ENCODE results near the gene CCDC106. TPM values are rescaled to one million over a fixed set of nuclear protein-coding genes. Genes with fewer than 3 reads are reported as not detected.

Gene CCDC106
- total RNA-seq, 1 experiment from 2014 or later = 3.7 TPM

DNA sequence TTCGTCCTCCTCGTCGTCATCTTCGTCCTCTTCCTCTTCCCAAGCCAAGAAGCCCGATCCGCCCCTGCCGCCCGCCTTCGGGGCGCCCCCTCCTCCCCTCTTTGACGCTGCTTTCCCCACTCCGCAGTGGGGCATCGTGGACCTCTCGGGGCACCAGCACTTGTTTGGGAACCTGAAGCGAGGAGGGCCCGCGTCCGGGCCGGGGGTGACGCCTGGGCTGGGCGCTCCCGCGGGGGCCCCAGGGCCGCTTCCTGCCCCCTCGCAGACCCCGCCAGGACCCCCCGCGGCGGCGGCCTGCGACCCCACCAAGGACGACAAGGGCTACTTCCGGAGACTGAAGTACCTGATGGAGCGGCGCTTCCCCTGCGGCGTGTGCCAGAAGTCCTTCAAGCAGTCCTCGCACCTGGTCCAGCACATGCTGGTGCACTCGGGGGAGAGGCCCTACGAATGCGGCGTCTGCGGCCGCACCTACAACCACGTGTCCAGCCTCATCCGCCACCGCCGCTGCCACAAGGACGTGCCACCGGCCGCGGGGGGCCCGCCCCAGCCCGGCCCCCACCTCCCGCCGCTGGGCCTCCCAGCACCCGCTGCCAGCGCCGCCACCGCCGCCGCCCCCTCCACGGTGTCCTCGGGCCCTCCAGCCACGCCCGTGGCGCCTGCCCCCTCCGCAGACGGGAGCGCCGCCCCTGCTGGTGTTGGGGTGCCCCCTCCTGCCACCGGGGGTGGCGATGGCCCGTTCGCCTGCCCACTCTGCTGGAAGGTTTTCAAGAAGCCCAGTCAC is 33.9 kb upstream of the CCDC106 start:
- DNase-seq (ENCODE audit: low read depth) = no peak

DNA sequence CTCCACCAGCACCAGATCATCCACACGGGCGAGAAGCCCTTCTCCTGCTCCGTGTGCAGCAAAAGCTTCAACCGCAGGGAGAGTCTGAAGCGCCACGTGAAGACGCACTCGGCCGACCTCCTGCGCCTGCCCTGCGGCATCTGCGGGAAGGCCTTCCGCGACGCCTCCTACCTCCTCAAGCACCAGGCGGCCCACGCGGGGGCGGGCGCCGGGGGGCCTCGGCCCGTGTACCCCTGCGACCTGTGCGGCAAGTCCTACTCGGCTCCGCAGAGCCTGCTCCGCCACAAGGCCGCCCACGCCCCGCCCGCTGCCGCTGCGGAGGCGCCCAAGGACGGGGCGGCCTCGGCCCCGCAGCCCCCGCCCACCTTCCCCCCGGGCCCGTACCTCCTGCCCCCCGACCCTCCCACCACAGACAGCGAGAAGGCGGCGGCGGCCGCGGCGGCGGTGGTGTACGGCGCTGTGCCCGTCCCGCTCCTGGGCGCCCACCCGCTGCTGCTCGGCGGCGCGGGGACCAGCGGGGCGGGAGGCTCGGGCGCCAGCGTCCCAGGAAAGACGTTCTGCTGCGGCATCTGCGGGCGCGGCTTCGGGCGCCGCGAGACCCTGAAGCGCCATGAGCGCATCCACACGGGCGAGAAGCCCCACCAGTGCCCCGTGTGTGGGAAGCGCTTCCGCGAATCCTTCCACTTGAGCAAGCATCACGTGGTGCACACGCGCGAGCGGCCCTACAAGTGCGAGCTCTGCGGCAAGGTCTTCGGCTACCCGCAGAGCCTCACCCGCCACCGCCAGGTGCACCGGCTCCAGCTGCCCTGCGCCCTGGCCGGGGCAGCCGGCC is 33.1 kb upstream of the CCDC106 start:
- no peak for DNase-seq (ENCODE audit: low read depth)

DNA sequence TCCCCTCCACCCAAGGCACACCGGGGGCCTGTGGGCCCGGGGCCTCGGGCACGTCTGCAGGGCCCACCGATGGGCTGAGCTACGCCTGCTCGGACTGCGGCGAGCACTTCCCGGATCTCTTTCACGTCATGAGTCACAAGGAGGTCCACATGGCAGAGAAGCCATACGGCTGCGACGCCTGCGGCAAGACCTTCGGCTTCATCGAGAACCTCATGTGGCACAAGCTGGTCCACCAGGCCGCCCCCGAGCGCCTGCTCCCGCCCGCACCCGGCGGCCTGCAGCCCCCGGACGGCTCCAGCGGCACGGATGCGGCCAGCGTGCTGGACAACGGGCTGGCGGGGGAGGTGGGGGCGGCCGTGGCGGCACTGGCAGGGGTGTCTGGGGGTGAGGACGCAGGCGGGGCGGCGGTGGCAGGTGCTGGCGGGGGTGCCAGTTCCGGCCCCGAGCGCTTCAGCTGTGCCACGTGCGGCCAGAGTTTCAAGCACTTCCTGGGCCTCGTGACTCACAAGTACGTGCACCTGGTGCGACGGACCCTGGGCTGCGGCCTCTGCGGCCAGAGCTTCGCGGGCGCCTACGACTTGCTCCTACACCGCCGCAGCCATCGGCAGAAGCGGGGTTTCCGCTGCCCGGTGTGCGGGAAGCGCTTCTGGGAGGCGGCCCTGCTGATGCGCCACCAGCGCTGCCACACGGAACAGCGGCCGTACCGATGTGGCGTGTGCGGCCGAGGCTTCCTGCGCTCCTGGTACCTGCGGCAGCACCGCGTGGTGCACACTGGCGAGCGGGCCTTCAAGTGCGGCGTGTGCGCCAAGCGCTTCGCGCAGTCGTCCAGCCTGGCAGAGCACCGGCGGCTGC is 32.2 kb upstream of the CCDC106 start:
- no peak for DNase-seq (ENCODE audit: low read depth)

DNA sequence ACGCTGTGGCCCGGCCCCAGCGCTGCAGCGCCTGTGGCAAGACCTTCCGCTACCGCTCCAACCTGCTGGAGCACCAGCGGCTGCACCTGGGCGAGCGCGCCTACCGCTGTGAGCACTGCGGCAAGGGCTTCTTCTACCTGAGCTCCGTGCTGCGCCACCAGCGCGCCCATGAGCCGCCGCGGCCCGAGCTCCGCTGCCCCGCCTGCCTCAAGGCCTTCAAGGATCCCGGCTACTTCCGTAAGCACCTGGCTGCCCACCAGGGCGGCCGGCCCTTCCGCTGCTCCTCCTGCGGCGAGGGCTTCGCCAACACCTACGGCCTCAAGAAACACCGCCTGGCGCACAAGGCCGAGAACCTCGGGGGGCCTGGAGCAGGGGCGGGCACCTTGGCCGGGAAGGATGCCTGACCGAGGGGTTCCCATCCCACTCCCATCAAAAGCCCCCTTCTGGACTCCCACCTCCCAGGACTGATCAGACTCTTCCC is 31.6 kb upstream of the CCDC106 start:
- DNase-seq (ENCODE audit: low read depth) = no peak

DNA sequence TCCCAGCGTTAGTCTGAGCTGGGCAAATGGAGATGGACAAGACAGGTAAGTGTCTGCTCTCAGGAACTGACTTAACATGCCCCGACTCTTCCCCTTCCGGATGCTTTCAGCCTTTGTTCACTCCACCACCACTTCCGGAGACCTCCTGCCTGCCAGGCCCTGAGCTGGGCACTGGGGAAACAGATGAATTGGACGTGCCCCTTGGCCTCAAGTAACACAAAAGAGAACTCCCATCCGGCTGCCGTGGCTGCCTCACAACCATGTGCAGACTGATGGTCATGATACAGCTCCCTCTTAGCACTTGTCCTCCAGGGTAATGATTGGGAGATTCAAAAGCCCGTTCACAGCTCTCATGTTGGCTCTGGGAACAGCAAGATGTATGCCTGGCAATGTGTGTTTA is 30.6 kb upstream of the CCDC106 start:
- DNase-seq (ENCODE audit: low read depth) = no peak

DNA sequence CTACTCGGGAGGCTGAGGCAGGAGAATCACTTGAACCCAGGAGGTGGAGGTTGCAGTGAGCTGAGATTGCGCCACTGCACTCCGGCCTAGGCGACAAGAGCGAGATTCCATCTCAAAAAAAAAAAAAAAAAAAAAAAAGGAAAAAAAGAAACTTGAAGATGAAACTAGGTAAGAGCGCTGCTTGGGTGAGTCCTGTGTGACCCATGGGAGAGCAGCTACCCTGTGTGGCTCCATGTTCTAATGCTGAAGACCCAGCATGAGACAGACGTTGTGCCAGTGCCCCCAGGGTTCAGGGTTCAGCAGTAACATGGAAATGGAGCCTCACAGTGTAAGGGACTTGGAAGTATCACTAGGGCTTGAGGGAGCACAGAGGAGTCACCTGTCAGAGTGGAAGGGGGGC is 29.6 kb upstream of the CCDC106 start:
- DNase-seq (ENCODE audit: low read depth) = no peak

DNA sequence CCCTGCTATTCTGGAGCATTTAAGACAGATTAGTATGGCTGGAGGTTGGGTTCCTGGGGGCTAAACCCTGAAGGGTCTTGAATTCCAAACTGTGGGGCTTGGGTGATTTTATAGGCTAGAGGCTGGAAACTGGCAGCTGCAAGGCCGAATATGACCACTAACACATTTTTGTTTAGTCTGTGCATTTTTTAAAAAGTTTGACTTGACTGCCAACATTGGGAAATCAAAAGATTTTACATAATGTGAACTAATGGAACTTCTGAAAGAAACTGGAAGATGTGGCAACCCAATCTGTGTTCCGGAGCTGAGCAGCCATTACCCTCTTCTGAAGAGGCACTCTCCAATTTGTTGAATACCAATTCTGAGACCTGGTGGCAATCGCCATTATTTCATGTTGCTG is 28.7 kb upstream of the CCDC106 start:
- DNase-seq (ENCODE audit: low read depth) = no peak

DNA sequence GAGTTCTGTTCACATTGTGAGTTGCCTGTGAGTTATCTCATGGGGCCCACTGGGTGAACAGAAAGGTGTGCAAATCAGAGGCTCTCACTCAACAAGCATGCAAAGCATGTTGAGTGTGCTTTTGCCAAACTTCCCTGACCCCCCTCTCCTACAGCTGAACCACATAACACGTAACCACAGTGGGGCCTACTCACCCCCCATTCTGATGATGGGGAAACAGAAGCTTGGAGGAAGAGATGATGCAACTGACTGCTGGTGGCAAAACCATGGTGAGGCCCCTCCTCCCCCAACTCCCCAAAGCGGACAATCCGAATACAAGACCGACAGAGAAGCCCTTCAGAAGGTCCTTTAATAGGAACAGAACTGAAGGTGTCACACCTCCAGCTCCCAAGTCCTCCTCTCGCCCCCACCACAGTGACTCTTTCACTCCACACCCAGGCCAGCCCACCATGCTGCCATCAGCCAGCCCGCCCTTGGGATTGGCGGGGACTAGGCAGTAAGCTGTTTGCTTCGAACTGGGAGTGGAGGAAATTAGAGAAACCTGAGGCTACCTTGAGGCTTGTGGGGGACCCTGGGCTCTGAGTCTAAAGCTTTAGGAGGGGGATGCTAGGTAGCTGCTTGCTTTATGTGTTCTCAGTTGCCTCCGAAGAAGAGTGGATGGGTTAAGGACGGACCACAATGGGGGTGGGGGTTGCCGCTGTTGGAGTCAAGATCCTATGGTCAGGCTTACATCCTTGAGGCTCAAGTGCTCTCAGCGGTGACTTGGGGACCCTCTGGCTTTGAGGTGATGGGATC is 27.4 kb upstream of the CCDC106 start:
- no peak for DNase-seq (ENCODE audit: low read depth)

DNA sequence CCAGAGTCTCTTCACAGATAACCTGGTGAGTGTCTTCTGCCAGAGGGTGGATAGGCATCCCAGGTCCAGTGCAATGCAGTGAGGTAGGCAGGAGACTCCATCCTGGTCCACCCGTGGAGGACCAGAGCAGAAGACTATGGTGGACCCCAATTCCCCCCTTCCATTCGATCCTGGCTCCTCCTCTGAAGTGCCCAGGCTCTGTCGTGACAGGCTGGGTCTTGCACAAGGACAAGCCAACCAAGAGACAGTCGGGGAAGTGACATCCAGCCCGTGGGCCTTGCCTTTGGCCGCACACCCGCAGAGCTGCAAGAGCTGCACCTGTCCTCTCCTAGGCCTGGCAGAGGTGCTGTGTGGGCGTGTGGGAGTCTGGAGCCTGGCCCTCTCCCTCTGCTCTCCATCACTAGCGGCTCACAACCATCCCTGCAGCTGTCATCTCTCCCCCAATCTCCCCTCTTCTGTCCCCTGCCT is 26.8 kb upstream of the CCDC106 start:
- DNase-seq (ENCODE audit: low read depth) = no peak

DNA sequence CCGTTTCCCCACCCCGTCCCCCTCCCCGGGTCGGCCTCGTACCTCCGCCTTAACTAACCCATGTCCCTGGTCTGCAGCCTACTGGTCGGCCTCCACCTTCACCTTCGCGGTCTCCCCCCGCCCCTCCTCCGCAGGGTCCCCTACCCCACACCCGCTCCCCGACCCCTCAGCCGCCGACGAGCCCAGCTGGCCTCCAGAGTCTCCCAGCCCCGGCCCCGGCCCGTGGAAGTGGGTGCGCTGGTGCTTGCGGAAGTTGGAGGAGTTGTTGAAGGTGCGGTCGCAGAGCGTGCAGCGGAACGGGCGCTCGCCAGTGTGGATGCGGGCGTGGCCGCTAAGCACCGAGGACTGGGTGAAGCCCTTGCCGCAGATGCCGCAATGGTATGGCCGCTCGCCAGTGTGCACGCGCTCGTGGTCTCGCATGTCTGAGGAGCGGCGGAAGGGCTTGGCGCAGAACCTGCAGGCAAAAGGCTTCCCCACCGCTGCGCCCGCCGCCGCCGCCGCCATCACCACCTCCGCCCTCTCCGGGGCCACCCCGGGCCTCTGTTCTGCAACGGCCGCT is 26.3 kb upstream of the CCDC106 start:
- DNase-seq (ENCODE audit: low read depth) = no peak

DNA sequence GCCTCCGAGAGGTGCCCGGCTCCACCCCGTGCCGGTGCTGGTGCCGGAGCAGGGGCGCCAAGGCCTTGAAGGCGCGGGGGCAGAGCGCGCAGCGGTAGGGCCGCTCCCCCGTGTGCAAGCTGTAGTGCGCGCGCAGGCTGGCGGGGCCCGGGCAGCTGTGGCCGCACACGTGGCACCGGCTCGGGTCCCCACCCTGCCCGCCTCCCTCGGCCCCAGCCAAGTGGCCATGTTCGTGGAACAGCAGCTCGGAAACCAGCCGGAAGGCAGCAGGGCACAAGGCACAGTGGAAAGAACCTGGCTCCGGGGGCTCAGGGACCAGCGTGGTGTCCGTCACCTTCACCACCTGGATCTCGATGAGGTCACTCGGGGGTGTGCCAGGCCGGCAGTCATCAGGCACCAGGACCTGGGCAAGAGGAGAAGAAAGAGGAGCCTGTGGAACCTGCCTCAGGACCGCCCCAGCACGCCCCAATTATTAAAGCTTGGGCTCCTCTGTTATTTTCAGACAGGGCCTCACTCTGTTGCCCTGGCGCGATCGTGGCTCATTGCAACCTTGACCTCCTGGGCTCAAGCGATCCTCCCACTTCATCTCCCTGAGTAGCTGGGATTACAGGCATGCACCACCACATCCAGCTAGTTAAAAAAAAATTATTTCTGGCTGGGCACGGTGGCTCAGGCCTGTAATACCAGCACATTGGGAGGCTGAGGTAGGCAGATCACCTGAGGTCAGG is 25.6 kb upstream of the CCDC106 start:
- no peak for DNase-seq (ENCODE audit: low read depth)

DNA sequence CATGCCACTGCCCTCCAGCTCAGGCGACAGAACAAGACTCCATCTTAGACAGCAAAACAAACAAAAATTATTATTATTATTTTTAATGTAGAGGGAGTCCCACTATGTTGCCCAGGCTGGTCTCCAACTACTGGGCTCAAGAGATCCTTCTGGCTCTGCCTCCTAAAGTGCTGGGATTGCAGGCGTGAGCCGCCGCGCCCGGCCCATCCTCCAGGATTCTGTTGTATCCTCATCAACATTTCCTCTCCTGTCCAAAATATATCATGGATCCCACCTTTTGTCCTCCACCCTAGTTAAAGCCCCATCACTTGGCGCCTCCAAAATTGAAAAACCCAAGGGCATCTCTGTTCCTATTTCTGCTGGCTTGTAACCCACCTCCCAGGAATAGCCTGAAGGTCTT is 24.9 kb upstream of the CCDC106 start:
- no peak for DNase-seq (ENCODE audit: low read depth)

DNA sequence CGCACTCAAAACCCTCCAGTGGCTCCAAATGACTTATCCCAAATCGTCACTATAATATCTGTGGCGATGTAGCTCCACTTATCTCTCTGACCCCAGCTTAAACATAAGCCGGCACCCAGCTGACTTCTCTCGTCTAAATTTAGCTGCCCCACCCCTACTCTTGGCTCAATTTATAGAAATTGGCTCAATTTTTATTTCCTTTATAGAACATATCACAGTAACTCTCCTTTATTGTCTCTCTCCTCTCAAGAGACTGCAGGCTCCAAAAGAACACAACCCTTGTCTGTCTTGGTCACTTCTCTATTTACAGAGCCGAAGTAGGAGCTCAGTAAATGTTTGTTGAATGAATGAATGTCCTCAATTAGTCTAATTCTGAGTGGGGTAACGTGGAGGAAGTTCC is 24.5 kb upstream of the CCDC106 start:
- no peak for DNase-seq (ENCODE audit: low read depth)

DNA sequence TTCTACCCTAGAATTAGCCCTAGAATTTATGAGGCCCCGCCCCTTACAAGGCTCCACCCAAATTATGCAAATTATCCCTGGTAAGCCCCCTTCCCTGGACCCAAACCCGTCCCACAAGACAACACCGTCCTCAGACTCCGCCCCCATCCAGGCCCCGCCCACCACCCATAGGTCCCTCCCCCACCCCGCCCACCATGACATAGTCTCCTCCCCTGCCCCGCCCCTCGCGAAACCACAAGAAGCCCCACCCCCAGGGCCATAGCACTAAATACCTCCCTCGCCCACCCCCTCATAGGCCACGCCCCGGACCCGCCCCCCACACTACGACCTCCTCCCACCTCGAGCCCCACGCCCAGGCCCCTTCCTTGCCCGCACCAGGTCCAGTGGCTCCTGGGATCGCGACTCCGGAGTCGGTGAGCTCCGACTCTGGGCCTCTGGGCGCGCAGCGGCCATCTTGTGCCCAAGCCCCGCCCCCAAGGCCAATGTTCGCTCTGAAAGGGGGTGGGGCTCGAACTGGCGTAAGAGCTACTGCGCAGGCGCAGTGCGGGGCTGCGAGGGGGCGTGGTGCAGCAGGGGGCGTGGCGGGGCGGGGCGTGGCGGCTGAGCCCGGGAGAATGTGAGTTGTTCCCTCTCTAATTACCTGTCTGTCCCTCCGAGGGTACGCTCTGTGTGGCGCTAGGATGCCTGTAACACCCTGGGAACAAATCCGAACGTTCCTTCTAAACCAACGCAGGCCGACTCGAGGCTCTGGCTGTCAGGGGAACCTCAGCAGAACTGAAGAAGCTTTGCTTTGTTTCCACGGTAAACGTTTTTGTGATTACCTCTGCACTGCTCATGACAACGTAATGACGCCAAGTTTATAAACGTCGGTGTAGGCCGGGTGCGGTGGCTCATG is 23.7 kb upstream of the CCDC106 start, which contains the start of gene ZNF784:
Gene ZNF784 (minus strand): TSS at position 458 of the 895 bp plus-strand sequence. CDS start 5 bp downstream, at position 453.
- peak; percentile 85 for DNase-seq (ENCODE audit: low read depth)

DNA sequence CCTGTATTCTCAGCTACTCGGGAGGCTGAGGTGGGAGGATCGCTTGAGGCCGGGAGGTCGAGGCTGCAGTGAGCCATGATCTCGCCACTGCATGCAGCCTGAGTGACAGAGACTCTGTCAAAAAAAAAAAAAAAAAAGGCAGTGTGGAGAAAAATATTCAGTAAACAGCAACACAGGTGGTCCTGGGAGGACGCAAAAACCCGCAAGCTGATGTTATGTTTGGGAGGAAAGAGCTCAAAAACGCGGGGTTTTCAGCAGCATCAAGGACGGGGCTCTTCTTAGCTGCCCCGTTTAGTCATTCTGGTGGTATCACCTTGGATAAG is 23.0 kb upstream of the CCDC106 start:
- DNase-seq (ENCODE audit: low read depth) = no peak

DNA sequence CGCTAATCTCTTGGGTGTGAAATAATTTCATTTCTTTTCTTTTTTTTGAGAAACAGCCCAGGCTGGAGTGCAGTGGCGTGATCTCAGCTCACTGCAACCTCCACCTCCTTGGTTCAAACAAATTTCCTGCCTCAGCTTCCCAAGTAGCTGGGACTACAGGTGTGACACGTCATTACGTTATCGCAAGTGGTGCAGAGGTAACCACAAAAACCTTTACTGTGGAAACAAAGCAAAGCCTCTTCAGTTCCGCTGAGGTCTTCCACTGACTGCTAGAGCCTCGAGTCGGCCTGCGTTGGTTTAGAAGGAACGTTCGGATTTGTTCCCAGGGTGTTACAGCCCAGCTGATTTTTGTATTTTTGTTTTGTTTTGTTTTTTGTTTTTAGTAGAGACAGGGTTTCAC is 21.7 kb upstream of the CCDC106 start:
- DNase-seq (ENCODE audit: low read depth) = no peak

DNA sequence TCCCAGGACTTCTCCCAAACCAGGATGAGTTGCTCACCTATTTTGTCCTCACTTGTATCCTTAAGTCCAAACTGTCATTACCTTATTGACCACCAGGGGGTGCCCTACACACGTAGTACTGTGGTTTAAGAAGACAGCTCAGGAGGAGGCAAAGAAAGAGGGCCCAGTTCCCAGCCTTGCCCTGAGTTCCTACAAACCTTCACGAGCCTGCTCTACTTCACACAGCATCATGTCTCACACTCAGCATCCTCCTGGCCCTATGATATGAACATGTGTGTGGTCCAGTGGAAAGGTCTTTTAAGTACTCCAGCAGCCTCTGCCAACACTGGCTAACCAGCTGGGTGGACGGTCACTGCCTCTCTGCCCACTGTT is 15.6 kb upstream of the CCDC106 start:
- peak; percentile 89 for DNase-seq (ENCODE audit: low read depth)

DNA sequence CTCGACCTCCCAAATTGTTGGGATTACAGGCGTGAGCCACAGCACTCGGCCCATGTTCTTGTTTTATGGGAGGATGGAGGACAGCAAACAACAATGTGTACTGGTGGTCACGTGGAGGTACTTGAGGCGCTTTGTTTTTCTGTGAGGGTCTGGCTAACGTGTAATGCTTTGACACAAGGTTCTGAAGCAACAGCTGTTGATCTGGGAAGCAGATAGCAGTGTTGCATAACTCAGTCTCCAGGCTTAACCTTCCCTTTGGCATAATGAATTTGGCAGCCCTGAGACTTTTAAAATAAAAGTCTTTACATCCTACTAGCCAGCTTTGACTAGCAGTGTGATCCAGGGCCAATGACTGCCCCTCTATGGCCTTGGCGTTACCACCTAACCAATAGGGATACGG is 14.2 kb upstream of the CCDC106 start:
- DNase-seq (ENCODE audit: low read depth) = no peak

DNA sequence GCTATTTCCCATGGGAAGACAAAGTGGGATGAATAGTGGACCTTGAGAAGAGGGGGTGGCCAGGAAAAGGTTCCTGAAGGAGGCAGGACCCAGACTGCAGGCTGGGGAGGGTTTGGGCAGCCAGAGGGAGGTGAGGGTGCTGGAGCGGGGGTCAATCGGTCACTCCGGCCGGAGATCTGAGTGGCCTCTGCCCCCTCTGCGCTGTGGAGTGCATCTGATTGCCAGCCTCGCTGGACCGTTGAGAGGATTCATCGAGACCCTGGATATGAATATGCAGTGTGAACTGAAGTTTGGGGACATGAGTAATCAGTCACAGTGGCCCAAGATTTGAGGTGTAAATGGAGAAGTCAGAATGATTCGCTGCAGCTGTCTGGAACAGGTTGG is 12.7 kb upstream of the CCDC106 start:
- DNase-seq (ENCODE audit: low read depth) = no peak
